GM13976 (cell line): ENCODE results near the gene AKAP13.

Source experiments
- DNase-seq: peaks from one replicate; pipeline ENCODE4 v3.0.0; 2012; ENCODE audit warnings: low spot score
- CTCF ChIP-seq: IDR thresholded peaks from 2 replicates; pipeline ENCODE4 v1.5.1; 2012; ENCODE audit warnings: borderline replicate concordance, mild to moderate bottlenecking; ENCODE audit not compliant: insufficient read depth; ENCODE audit errors: extremely low read depth, missing control alignments, control extremely low read depth
- in situ Hi-C: fragments of 300-500 bp; cut with MboI; formaldehyde crosslinking; loops from one replicate; pipeline ENCODE4 v1.12.0; 2022; ENCODE audit warnings: low sequenced_read_pairs, mixed read lengths, inconsistent platforms; ENCODE audit not compliant: unreplicated experiment

Gene AKAP13

GRCh38 chr15:85688711-85689110, 308.3 kb downstream of the AKAP13 start:
- in situ Hi-C loops: loop anchor here (10.0 kb wide), 1 partner anchor 204 kb away; no protein-coding TSS in a partner anchor
- no peak for TF ChIP-seq CTCF
- DNase-seq: no peak

GRCh38 chr15:85689729-85690128, 309.3 kb downstream of the AKAP13 start:
- peak; percentile 38 for DNase-seq
- in situ Hi-C loops: loop anchor here (10.0 kb wide), 1 partner anchor 205 kb away; no protein-coding TSS in a partner anchor
- no peak for TF ChIP-seq CTCF

GRCh38 chr15:85690561-85691231, 310.3 kb downstream of the AKAP13 start:
- in situ Hi-C loops: no loop called here
- peak; percentile 31 for DNase-seq
- no peak for TF ChIP-seq CTCF

- TF ChIP-seq CTCF: no peak
- in situ Hi-C loops: no loop called here
- no peak for DNase-seq
Observed at GRCh38 chr15:85691350-85692240, 311.2 kb downstream of the AKAP13 start.

- in situ Hi-C loops: no loop called here
- TF ChIP-seq CTCF: no peak
- no peak for DNase-seq
Observed at GRCh38 chr15:85692321-85692720, 311.9 kb downstream of the AKAP13 start.

GRCh38 chr15:85692873-85693272, 312.5 kb downstream of the AKAP13 start:
- no peak for TF ChIP-seq CTCF
- no peak for DNase-seq
- in situ Hi-C loops: no loop called here
